NB4 (cell line): ENCODE results near the gene ZCCHC2.

ENCODE experiments used
- DNase-seq: peaks from one replicate; pipeline ENCODE4 v3.0.0; 2010; ENCODE audit warnings: low read depth
- H3K4me3 ChIP-seq: one replicate; pipeline ENCODE4 v1.5.1; 2011; ENCODE audit warnings: mild to moderate bottlenecking, low read depth, low read length, moderate library complexity
- MYC ChIP-seq: IDR thresholded peaks from 2 replicates; pipeline ENCODE4 v1.6.1; 2011; ENCODE audit warnings: low read depth, low read length
- POLR2A ChIP-seq: IDR thresholded peaks from 2 replicates; pipeline ENCODE4 v1.6.1; 2011; ENCODE audit warnings: mild to moderate bottlenecking; ENCODE audit not compliant: insufficient read length; ENCODE audit errors: extremely low read depth
- TF ChIP-seq, protein P1 (sequence below): IDR thresholded peaks from 2 replicates; pipeline ENCODE4 v1.6.1; 2011; ENCODE audit warnings: low read depth, low read length
- TF ChIP-seq, protein P2 (sequence below): IDR thresholded peaks from one replicate; pipeline ENCODE4 v1.5.1; 2012; ENCODE audit warnings: low read depth, low read length

Gene ZCCHC2

DNA sequence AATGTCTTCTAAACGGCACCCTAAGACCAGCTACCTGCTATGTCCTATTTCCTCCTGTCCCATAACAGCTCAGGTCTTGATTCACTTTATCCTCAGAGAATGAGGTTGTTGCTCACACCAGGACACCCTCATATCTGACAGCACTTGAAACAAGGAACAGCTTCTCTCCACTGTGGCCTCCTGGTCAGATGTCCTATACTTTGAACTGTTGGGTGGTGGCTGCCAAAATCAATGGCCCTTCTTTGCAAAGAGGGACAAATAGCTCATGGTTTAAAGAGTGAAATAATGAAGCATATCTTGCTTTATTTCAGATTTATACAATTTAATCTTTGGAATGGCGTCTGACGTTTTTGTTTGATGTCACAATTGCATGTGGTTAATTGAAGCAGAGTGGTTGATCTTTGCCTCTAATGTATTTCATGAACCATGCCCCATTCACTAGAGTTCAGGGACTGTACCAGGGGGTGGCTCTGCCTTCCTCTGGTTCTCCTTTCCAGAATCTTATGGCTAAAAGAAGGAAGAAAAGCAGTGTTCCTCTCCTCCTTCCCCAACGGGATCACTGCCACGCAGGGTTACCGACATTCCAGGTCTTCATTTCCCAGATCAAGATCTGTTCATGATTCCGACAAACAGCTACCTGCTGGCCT lies 24.1 kb upstream of the ZCCHC2 start:
- no peak for DNase-seq
- TF ChIP-seq, protein P1, sequence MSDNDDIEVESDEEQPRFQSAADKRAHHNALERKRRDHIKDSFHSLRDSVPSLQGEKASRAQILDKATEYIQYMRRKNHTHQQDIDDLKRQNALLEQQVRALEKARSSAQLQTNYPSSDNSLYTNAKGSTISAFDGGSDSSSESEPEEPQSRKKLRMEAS = no peak
- TF ChIP-seq, protein P2, sequence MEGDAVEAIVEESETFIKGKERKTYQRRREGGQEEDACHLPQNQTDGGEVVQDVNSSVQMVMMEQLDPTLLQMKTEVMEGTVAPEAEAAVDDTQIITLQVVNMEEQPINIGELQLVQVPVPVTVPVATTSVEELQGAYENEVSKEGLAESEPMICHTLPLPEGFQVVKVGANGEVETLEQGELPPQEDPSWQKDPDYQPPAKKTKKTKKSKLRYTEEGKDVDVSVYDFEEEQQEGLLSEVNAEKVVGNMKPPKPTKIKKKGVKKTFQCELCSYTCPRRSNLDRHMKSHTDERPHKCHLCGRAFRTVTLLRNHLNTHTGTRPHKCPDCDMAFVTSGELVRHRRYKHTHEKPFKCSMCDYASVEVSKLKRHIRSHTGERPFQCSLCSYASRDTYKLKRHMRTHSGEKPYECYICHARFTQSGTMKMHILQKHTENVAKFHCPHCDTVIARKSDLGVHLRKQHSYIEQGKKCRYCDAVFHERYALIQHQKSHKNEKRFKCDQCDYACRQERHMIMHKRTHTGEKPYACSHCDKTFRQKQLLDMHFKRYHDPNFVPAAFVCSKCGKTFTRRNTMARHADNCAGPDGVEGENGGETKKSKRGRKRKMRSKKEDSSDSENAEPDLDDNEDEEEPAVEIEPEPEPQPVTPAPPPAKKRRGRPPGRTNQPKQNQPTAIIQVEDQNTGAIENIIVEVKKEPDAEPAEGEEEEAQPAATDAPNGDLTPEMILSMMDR = no peak
- TF ChIP-seq POLR2A = no peak
- TF ChIP-seq MYC = no peak
- no peak overlapping the region for H3K4me3 ChIP-seq

DNA sequence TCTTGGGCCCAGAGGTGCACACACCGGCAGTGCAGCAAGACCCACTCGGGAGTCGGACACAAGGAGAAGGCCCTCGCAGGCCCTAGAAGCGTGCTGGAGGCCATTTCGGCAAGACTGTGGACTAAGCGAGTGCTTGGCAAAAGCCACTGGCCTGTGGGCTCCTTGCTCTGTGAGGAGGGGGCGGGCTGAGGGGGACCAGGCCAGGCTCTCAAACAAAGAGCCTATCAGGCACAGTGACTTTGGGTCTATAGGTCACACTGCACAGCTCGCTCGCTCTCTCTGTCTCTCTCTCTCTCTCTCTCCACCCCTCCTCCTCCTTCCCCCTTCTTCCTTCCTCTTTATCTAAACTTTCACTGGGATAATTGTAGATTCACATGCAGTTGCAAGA lies 23.6 kb upstream of the ZCCHC2 start:
- no peak overlapping the region for H3K4me3 ChIP-seq
- peak; percentile 72 for DNase-seq
- TF ChIP-seq, protein P2 = no peak
- TF ChIP-seq MYC = no peak

DNA sequence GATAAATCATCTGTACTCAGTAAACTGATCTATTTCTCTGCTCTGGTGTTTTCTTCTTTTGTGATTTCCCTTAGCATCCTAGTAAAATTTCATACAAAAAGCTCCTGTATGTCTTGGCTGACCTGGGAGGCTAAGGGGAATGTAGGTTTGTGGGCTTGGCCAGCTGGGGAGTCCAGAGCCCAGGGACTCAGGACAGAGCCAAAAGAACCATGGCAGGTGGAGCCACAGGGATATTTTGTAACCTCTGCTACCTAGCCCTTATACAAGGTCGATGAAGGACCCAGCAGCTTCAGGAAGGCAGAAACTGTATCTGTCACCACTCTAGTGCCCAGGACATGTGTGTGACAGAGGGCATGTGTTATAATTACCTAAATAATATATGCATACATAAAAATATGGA lies 22.7 kb upstream of the ZCCHC2 start:
- no peak for TF ChIP-seq MYC
- no peak for TF ChIP-seq POLR2A
- TF ChIP-seq, protein P2 = no peak
- TF ChIP-seq, protein P1 = no peak
- DNase-seq = no peak
- H3K4me3 ChIP-seq = no peak overlapping the region

DNA sequence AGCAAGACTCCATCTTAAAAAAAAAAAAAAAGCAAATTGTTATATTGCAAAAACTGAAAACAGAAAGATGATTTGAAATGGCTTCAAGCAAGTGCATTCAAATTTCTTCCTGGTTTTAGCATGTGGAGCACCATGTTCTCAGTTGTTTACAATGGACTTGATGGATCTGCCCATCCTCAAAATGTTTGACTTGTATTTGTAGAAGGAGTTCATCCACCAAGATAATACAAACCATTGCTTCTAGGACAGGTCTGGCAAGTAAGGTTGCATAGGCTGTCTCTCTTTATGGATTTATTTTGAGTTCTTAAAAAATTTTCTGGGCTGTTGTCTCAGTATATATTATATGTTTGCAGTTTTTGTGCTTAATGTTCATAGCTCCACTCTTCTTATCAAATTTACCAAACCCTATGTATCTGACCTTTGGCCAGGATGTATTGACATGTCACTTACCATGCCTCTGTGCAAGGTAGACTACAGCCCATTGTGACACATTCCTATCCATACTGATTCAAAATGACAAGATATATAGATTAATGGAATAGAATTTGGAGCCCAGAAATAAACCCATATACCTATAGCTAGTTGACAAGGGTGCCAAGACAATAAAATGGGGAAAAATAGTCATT lies 21.7 kb upstream of the ZCCHC2 start:
- H3K4me3 ChIP-seq = no peak overlapping the region
- DNase-seq = no peak
- TF ChIP-seq, protein P1 = no peak

DNA sequence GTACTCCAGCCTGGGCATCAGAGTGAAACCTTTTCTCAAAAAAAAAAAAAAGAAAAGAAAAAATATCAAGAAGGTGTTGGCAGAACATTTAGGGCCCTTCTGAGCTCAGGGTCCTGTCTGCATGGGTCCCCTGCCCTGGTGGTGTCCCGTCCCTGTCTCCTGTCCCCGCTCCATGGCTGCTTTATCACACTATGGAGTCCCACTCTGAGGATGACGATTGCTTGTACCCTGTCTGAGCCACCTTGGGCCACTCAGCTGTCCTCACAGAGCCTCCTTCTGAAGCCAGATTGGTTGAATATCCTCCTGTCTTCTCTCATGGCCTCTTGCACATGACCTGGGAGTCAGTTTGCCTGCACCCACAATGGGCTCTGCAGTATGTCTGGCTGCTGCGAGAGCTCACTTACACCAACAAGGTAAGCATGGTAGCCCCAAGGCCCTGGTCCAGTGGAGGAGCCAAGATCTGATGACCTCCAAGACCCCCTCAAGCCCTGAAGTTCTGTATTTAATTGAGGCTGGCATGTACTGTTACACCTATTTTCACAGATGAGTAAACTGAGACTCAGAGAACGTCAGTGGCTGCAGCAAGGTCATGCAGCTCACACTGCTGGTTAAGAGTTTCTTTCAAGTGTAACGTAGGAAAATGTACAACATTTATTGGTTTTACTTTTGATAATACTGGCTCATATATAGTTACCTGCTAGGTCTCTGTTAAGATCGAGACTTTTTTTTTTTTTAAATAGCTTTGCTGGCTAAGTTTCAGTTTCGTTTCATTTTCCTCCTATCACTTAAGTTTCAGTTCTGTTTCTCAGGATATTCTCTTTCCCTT lies 16.9 kb upstream of the ZCCHC2 start:
- TF ChIP-seq, protein P2 = no peak
- TF ChIP-seq, protein P1 = no peak
- TF ChIP-seq MYC = no peak
- no peak for TF ChIP-seq POLR2A
- peak overlapping the region; percentile 63 for H3K4me3 ChIP-seq
- DNase-seq = peak; percentile 53

DNA sequence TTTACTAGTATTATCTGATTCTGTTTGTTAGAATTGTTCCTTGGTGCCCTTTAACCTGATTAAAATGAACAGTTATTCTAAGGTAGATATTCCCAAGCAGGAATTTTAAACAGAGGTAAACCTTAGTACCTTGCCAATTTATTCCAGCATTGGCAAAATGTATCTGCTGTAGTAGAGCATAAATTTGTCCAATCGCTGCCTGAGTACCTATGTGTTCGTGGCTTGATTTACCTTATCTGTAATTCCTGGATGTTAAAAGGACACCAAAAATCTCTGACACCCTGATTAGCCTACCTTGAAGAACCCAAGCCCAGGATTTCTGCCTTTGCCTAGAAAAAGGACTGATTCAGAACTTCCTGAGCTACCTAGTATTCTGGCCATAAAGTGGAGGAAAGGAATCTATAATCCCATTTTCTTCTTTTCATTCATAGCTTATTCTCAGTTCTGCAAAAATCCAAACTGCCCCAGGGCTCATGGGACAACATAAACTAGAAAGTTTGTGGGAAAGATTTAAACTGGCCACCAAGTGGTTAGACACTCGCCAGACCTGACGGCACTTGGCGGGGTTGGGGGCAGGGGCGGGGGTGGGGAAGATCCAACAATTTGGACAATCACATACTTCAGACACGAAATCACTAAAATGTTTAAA lies 16.2 kb upstream of the ZCCHC2 start:
- H3K4me3 ChIP-seq = peak overlapping the region; percentile 63
- no peak for DNase-seq
- TF ChIP-seq POLR2A (no peak), MYC (no peak)
- TF ChIP-seq, protein P2 = no peak
